Peyer's patch (tissue), 4 donors: ENCODE results near the gene DNM3. TPM values are rescaled to one million over a fixed set of nuclear protein-coding genes. Genes with fewer than 3 reads are reported as not detected.

Experiments
- DNase-seq, 3 donors: peaks; one replicate each; pipeline ENCODE4 v3.0.0-alpha.2; 2017 to 2019
- H3K27ac ChIP-seq, 4 donors: fragments of 200-600 bp; sonication (generic); one replicate each; pipeline ENCODE4 v1.5.1; 2016 to 2019
- H3K27me3 ChIP-seq, 2 donors: fragments of 200-600 bp; sonication (generic); one replicate each; pipeline ENCODE4 v1.5.1; 2019
- H3K36me3 ChIP-seq, 3 donors: fragments of 200-600 bp; sonication (generic); one replicate each; pipeline ENCODE4 v1.5.1; 2016 to 2019
- H3K4me1 ChIP-seq, 4 donors: fragments of 200-600 bp; sonication (generic); one replicate each; pipeline ENCODE4 v1.5.1; 2016 to 2019
- H3K4me3 ChIP-seq, 4 donors: fragments of 200-600 bp; sonication (generic); 1 replicate in 3 of 4; 2 replicates in 1 of 4; pipeline ENCODE4 v1.5.1; 2016 to 2019; ENCODE audit warnings: mild to moderate bottlenecking in 1 of 4
- H3K9me3 ChIP-seq, 4 donors: fragments of 200-600 bp; sonication (generic); one replicate each; pipeline ENCODE4 v1.5.1; 2016 to 2019; ENCODE audit warnings: mild to moderate bottlenecking in 1 of 4
- POLR2A ChIP-seq, 2 donors: fragments of 450-650 bp; IDR thresholded peaks; one replicate each; pipeline ENCODE4 v1.5.1; 2017; ENCODE audit warnings: antibody characterized with exemption in 2 of 2, mild to moderate bottlenecking in 2 of 2, moderate library complexity in 2 of 2
- total RNA-seq, 4 donors: library from RNA; depleted of rRNA; stranded (reverse); fragments of >200 nt; gene quantifications; one replicate each; pipeline ENCODE4 v1.1.0, GENCODE V29; 2016
- TF ChIP-seq, protein P1 (sequence below), 6 experiments: fragments of 450-650 bp in 4 of 6; fragments of 200-600 bp in 2 of 6; sonication (generic) in 1 of 6; IDR thresholded peaks; one replicate each; pipeline ENCODE4 v1.5.1; 2017 to 2019; ENCODE audit warnings: antibody characterized with exemption in 6 of 6, mild to moderate bottlenecking in 3 of 6, moderate library complexity in 1 of 6

The DNM3 gene
- total RNA-seq, 4 donors from 2014 or later, result 1.4 to 11.6 (median 2.0) TPM

DNA sequence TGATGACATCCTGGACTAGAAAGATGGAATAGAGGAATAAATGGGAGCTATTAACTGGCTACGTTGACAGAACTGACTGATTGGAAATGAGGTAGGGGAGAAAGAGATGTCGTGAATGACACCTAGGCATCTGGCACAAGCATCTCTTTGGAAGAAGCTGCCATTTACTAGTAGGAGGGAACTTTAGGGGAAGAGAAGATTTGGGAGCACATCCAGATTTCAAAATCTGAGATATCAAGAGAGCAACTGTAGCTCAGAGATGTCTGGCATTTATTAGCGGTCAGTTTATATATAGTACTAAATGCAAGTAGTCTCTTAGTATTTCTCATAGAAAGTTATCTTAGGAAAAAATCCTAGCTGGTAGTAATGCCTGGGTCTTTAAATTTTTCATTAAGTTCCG, 447.3 kb downstream of the DNM3 start:
- H3K27me3 ChIP-seq, result no peaks in the 10 kb centered on the region
- H3K36me3 ChIP-seq, result no peaks in the 10 kb centered on the region
- TF ChIP-seq POLR2A (IDR thresholded peaks at IDR 0.05), result no peak
- TF ChIP-seq, protein P1, sequence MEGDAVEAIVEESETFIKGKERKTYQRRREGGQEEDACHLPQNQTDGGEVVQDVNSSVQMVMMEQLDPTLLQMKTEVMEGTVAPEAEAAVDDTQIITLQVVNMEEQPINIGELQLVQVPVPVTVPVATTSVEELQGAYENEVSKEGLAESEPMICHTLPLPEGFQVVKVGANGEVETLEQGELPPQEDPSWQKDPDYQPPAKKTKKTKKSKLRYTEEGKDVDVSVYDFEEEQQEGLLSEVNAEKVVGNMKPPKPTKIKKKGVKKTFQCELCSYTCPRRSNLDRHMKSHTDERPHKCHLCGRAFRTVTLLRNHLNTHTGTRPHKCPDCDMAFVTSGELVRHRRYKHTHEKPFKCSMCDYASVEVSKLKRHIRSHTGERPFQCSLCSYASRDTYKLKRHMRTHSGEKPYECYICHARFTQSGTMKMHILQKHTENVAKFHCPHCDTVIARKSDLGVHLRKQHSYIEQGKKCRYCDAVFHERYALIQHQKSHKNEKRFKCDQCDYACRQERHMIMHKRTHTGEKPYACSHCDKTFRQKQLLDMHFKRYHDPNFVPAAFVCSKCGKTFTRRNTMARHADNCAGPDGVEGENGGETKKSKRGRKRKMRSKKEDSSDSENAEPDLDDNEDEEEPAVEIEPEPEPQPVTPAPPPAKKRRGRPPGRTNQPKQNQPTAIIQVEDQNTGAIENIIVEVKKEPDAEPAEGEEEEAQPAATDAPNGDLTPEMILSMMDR (IDR thresholded peaks at IDR 0.05), result no peak
- no peaks in the 10 kb centered on the region for H3K4me1 ChIP-seq
- H3K4me3 ChIP-seq, result no peak overlapping the region
- H3K27ac ChIP-seq, result no peak overlapping the region
- DNase-seq, result no peak
- no peaks in the 10 kb centered on the region for H3K9me3 ChIP-seq

DNA sequence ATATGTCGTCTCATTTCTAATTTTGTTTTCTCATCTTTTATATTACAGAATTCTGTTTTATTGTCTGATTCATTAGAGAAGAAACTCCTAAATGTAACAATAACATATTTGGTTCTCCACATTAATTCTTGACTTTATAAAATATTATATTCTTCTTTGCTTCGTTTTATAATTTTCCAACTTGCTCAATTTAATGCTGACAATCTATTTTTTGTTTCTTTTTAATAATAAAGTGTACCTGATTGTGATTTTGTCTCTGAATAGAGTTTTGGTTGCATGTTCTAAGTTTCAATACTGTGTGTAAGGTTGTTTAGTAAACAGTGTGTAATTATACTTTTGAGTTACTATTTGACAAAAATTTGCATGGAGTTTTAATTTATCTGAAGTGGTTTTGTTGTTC, 448.1 kb downstream of the DNM3 start:
- Histone ChIP-seq H3K4me3 (no peak overlapping the region), H3K9me3 (no peaks in the 10 kb centered on the region), H3K36me3 (no peaks in the 10 kb centered on the region), H3K4me1 (no peaks in the 10 kb centered on the region), H3K27me3 (no peaks in the 10 kb centered on the region), H3K27ac (no peak overlapping the region)
- no peak for DNase-seq
- no peak for TF ChIP-seq POLR2A (IDR thresholded peaks at IDR 0.05)
- TF ChIP-seq, protein P1 (IDR thresholded peaks at IDR 0.05), result no peak

DNA sequence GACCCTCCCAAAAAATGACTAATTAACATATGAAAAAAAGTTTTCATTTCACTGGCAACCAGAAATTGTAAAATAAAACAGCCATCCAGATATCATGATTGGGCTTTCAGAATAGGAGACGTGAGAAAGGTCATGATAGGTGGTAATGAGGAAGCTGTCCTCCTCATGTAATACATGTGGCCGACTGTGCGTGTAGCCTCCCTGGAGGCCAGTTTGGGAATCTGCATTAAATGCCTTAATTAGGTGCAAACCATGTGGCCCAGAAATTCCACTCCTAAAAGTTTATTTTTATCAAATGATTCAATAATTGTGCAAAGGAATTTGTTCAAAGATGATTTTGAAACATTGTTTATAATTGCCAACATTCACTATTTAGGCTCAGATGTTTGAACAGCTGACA, 451.5 kb downstream of the DNM3 start:
- H3K27me3 ChIP-seq, result no peaks in the 10 kb centered on the region
- no peaks in the 10 kb centered on the region for H3K4me1 ChIP-seq
- no peak overlapping the region for H3K27ac ChIP-seq
- H3K36me3 ChIP-seq, result no peaks in the 10 kb centered on the region
- no peak for DNase-seq
- TF ChIP-seq POLR2A (IDR thresholded peaks at IDR 0.05), result no peak
- TF ChIP-seq, protein P1 (IDR thresholded peaks at IDR 0.05), result no peak
- H3K4me3 ChIP-seq, result no peak overlapping the region
- H3K9me3 ChIP-seq, result no peaks in the 10 kb centered on the region

DNA sequence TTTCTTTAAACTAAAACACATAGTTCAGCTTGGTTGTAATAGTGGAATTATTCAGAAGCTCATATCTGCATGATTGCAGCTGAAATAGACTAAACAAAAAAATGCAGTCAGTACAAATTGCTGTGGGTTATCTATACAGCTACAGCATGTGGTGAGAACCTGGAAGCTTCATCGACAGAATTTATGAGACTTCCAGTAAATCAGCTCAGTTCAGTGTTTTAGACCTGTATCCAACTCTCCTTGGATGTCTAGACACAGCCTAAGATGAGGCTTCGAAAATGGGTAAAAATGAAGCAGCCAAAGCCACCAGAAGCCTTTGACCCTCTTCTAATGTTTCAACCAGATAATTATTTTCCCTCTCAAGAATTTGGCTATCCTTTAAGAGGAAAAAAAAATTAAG, 452.1 kb downstream of the DNM3 start:
- no peaks in the 10 kb centered on the region for H3K4me1 ChIP-seq
- no peak overlapping the region for H3K27ac ChIP-seq
- no peak overlapping the region for H3K4me3 ChIP-seq
- no peaks in the 10 kb centered on the region for H3K27me3 ChIP-seq
- no peak for DNase-seq
- no peaks in the 10 kb centered on the region for H3K36me3 ChIP-seq
- H3K9me3 ChIP-seq, result no peaks in the 10 kb centered on the region
- no peak for TF ChIP-seq POLR2A (IDR thresholded peaks at IDR 0.05)
- TF ChIP-seq, protein P1 (IDR thresholded peaks at IDR 0.05), result no peak

DNA sequence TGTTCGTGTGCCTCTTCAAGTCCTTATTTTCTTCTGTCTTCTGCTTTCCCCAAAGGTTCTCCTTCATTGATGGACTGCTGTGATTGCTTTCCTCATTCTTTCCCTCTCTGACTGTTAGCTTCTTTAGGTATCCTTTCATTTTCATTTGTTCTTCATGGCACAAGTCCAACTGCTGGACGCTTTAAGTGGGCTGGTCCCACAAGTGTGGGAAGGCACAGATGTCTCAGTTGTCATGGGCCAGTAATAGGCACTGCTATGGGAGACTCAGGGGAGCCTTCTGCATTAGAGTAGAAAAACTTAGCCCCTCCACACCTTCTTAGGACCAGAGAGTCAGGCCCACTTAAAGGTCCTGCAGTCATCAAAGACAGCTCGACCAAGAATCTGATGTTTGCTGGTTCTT, 456.8 kb downstream of the DNM3 start:
- H3K27me3 ChIP-seq, result no peaks in the 10 kb centered on the region
- no peak overlapping the region for H3K27ac ChIP-seq
- no peak for DNase-seq
- H3K4me1 ChIP-seq, result no peaks in the 10 kb centered on the region
- no peak overlapping the region for H3K4me3 ChIP-seq
- TF ChIP-seq POLR2A (IDR thresholded peaks at IDR 0.05), result no peak
- TF ChIP-seq, protein P1 (IDR thresholded peaks at IDR 0.05), result no peak
- no peaks in the 10 kb centered on the region for H3K9me3 ChIP-seq
- no peaks in the 10 kb centered on the region for H3K36me3 ChIP-seq

DNA sequence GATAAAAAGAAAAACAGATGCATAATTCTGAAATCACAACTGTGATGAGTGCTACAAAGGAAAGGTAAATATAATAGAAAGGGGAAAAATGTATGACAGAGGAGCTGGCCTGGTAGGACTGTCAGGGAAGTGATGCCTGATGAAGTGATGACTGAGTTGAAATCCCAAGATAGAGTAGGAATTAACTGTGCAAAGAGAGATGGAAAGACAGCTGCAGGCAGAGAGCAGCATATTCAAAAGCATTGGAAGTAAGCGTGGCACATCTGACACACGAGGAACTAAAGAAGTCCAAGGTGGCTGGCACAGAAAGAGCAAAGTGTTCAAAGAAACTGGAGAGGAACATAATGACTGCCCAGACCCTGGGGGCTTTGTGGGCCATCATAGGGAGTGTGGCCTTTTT, 457.6 kb downstream of the DNM3 start:
- Histone ChIP-seq H3K9me3 (no peaks in the 10 kb centered on the region), H3K36me3 (no peaks in the 10 kb centered on the region), H3K27ac (no peak overlapping the region), H3K27me3 (no peaks in the 10 kb centered on the region), H3K4me1 (no peaks in the 10 kb centered on the region), H3K4me3 (no peak overlapping the region)
- no peak for DNase-seq
- no peak for TF ChIP-seq POLR2A (IDR thresholded peaks at IDR 0.05)
- TF ChIP-seq, protein P1 (IDR thresholded peaks at IDR 0.05), result no peak
